Tongue (tissue), 2 donors: ENCODE measurements around the gene MPDU1. TPM values are rescaled to one million over a fixed set of nuclear protein-coding genes. Genes with fewer than 3 reads are reported as not detected.

ENCODE experiments used
- DNase-seq: peaks from one replicate; pipeline ENCODE4 v3.0.0-alpha.2; 2015
- total RNA-seq: library from RNA; depleted of rRNA; stranded (reverse); fragments of >200 nt; gene quantifications from one replicate; pipeline ENCODE4 v1.2.3, GENCODE V29; 2014

The MPDU1 gene
- total RNA-seq, result 27.4 TPM

- DNase-seq, result peak; percentile 100
Observed at GRCh38 chr17:7583253-7584109, at the start of gene MPDU1. Gene MPDU1, plus strand, starts transcription at chr17:7583852. Its CDS starts 11 bp downstream, at chr17:7583863.

- DNase-seq, result no peak
Observed at GRCh38 chr17:7538050-7538449, 45.6 kb upstream of the MPDU1 start.

- DNase-seq, result no peak
Observed at GRCh38 chr17:7538891-7539545, 44.6 kb upstream of the MPDU1 start.

GRCh38 chr17:7541074-7541621 lies 42.5 kb upstream of the MPDU1 start:
- no peak for DNase-seq

GRCh38 chr17:7544911-7545310 lies 38.7 kb upstream of the MPDU1 start:
- DNase-seq, result no peak

- DNase-seq, result peak; percentile 64
Observed at GRCh38 chr17:7548585-7549400, 34.9 kb upstream of the MPDU1 start, which contains the start of gene TNFSF12. Gene TNFSF12, plus strand, starts transcription at chr17:7549058. Its CDS starts 96 bp downstream, at chr17:7549154.

- no peak for DNase-seq
Observed at GRCh38 chr17:7549401-7550055, 34.1 kb upstream of the MPDU1 start.

GRCh38 chr17:7550344-7550743 lies 33.3 kb upstream of the MPDU1 start:
- no peak for DNase-seq

GRCh38 chr17:7551396-7551795 lies 32.3 kb upstream of the MPDU1 start:
- no peak for DNase-seq

GRCh38 chr17:7552621-7553051 lies 31.0 kb upstream of the MPDU1 start:
- no peak for DNase-seq

- no peak for DNase-seq
Observed at GRCh38 chr17:7553356-7553755, 30.3 kb upstream of the MPDU1 start.

GRCh38 chr17:7555320-7555948 lies 28.2 kb upstream of the MPDU1 start:
- no peak for DNase-seq

- no peak for DNase-seq
Observed at GRCh38 chr17:7556627-7557026, 27.0 kb upstream of the MPDU1 start.

GRCh38 chr17:7557147-7557764 lies 26.4 kb upstream of the MPDU1 start:
- DNase-seq, result no peak

GRCh38 chr17:7557775-7558543 lies 25.7 kb upstream of the MPDU1 start:
- peak; percentile 88 for DNase-seq

- DNase-seq, result no peak
Observed at GRCh38 chr17:7558544-7559319, 24.9 kb upstream of the MPDU1 start, which contains the start of gene TNFSF13. Gene TNFSF13, plus strand, starts transcription at chr17:7558750. Its CDS starts 290 bp downstream, at chr17:7559040.

- DNase-seq, result no peak
Observed at GRCh38 chr17:7559320-7560171, 24.1 kb upstream of the MPDU1 start.
